ENCODE results near the gene MSL1. TPM values are rescaled to one million over a fixed set of nuclear protein-coding genes. Genes with fewer than 3 reads are reported as not detected.

Gene MSL1
- total and polyA plus RNA-seq, 2 of the 13 experiments (the other 11 are each of a cell fraction or from before 2014, with no cell fraction given) = 63.8 to 88.5 TPM

GRCh38 chr17:40173091-40173777 is 51.5 kb downstream of the MSL1 start (continued):
- TF ChIP-seq ARID5B (CRISPR knock-in tag; IDR thresholded peaks at IDR 0.05) (peak; percentile 93), THYN1 (CRISPR knock-in tag; IDR thresholded peaks at IDR 0.05; ENCODE audit: borderline replicate concordance, low read depth) (no peak), ZFP82 (CRISPR knock-in tag; IDR thresholded peaks at IDR 0.05; ENCODE audit: borderline replicate concordance) (no peak), BRCA1 (CRISPR knock-in tag; IDR thresholded peaks at IDR 0.05) (no peak; the same call in 1 of the 2 replicates), CBX2 (IDR thresholded peaks at IDR 0.05; ENCODE audit: low read depth, low read length) (no peak), CBX2 (CRISPR knock-in tag; IDR thresholded peaks at IDR 0.05; ENCODE audit: low read depth) (no peak), FOXK2 (IDR thresholded peaks at IDR 0.05) (no peak), SOX13 (IDR thresholded peaks at IDR 0.05) (no peak), SOX13 (CRISPR knock-in tag; conservative IDR thresholded peaks at IDR 0.05 in 1 of 2, IDR thresholded peaks at IDR 0.05 in 1 of 2) (peak in 1 of 2 experiments; percentile 73; a peak in 2 of 4 replicates), ZNF678 (CRISPR knock-in tag; IDR thresholded peaks at IDR 0.05) (no peak), JUNB (CRISPR knock-in tag; IDR thresholded peaks at IDR 0.05; ENCODE audit: borderline replicate concordance) (no peak), GFI1 (CRISPR knock-in tag; IDR thresholded peaks at IDR 0.05; ENCODE audit: borderline replicate concordance) (peak; percentile 65; the same call in 1 of the 2 replicates)
- TF ChIP-seq, protein P1, sequence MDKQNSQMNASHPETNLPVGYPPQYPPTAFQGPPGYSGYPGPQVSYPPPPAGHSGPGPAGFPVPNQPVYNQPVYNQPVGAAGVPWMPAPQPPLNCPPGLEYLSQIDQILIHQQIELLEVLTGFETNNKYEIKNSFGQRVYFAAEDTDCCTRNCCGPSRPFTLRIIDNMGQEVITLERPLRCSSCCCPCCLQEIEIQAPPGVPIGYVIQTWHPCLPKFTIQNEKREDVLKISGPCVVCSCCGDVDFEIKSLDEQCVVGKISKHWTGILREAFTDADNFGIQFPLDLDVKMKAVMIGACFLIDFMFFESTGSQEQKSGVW (CRISPR knock-in tag; IDR thresholded peaks at IDR 0.05; ENCODE audit: borderline replicate concordance) = no peak
- TF ChIP-seq, protein P2, sequence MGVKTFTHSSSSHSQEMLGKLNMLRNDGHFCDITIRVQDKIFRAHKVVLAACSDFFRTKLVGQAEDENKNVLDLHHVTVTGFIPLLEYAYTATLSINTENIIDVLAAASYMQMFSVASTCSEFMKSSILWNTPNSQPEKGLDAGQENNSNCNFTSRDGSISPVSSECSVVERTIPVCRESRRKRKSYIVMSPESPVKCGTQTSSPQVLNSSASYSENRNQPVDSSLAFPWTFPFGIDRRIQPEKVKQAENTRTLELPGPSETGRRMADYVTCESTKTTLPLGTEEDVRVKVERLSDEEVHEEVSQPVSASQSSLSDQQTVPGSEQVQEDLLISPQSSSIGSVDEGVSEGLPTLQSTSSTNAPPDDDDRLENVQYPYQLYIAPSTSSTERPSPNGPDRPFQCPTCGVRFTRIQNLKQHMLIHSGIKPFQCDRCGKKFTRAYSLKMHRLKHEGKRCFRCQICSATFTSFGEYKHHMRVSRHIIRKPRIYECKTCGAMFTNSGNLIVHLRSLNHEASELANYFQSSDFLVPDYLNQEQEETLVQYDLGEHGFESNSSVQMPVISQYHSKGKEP (CRISPR knock-in tag; IDR thresholded peaks at IDR 0.05) = no peak
- TF ChIP-seq, protein P3, sequence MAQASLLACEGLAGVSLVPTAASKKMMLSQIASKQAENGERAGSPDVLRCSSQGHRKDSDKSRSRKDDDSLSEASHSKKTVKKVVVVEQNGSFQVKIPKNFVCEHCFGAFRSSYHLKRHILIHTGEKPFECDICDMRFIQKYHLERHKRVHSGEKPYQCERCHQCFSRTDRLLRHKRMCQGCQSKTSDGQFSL (CRISPR knock-in tag; IDR thresholded peaks at IDR 0.05) = no peak
- TF ChIP-seq, protein P4, sequence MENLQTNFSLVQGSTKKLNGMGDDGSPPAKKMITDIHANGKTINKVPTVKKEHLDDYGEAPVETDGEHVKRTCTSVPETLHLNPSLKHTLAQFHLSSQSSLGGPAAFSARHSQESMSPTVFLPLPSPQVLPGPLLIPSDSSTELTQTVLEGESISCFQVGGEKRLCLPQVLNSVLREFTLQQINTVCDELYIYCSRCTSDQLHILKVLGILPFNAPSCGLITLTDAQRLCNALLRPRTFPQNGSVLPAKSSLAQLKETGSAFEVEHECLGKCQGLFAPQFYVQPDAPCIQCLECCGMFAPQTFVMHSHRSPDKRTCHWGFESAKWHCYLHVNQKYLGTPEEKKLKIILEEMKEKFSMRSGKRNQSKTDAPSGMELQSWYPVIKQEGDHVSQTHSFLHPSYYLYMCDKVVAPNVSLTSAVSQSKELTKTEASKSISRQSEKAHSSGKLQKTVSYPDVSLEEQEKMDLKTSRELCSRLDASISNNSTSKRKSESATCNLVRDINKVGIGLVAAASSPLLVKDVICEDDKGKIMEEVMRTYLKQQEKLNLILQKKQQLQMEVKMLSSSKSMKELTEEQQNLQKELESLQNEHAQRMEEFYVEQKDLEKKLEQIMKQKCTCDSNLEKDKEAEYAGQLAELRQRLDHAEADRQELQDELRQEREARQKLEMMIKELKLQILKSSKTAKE (CRISPR knock-in tag; IDR thresholded peaks at IDR 0.05; ENCODE audit: borderline replicate concordance) = peak; percentile 56; the same call in 1 of the 2 replicates
- TF ChIP-seq, protein P5, sequence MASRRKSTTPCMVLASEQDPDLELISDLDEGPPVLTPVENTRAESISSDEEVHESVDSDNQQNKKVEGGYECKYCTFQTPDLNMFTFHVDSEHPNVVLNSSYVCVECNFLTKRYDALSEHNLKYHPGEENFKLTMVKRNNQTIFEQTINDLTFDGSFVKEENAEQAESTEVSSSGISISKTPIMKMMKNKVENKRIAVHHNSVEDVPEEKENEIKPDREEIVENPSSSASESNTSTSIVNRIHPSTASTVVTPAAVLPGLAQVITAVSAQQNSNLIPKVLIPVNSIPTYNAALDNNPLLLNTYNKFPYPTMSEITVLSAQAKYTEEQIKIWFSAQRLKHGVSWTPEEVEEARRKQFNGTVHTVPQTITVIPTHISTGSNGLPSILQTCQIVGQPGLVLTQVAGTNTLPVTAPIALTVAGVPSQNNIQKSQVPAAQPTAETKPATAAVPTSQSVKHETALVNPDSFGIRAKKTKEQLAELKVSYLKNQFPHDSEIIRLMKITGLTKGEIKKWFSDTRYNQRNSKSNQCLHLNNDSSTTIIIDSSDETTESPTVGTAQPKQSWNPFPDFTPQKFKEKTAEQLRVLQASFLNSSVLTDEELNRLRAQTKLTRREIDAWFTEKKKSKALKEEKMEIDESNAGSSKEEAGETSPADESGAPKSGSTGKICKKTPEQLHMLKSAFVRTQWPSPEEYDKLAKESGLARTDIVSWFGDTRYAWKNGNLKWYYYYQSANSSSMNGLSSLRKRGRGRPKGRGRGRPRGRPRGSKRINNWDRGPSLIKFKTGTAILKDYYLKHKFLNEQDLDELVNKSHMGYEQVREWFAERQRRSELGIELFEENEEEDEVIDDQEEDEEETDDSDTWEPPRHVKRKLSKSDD (CRISPR knock-in tag; IDR thresholded peaks at IDR 0.05; ENCODE audit: low read depth) = no peak
